Measurements from ENCODE around the gene ADRA2A.

Gene ADRA2A

GRCh38 chr10:111084366-111085255 is 7.8 kb downstream of the ADRA2A start:
- no peak for DNase-seq

- DNase-seq: no peak
Measured at GRCh38 chr10:111085690-111086353, 9.0 kb downstream of the ADRA2A start.

GRCh38 chr10:111086574-111086973 is 9.7 kb downstream of the ADRA2A start:
- no peak for DNase-seq

GRCh38 chr10:111087331-111087756 is 10.5 kb downstream of the ADRA2A start:
- DNase-seq: no peak

GRCh38 chr10:111087968-111088505 is 11.2 kb downstream of the ADRA2A start:
- no peak for DNase-seq

GRCh38 chr10:111089293-111089692 is 12.5 kb downstream of the ADRA2A start:
- no peak for DNase-seq

- no peak for DNase-seq
Measured at GRCh38 chr10:111091833-111092232, 15.0 kb downstream of the ADRA2A start.

GRCh38 chr10:111093741-111094380 is 17.0 kb downstream of the ADRA2A start:
- DNase-seq: no peak

- DNase-seq: no peak
Measured at GRCh38 chr10:111098679-111099437, 22.0 kb downstream of the ADRA2A start.

- no peak for DNase-seq
Measured at GRCh38 chr10:111100198-111100597, 23.4 kb downstream of the ADRA2A start.

GRCh38 chr10:111101796-111102195 is 25.0 kb downstream of the ADRA2A start:
- DNase-seq: no peak

- no peak for DNase-seq
Measured at GRCh38 chr10:111102359-111102837, 25.6 kb downstream of the ADRA2A start.

GRCh38 chr10:111103196-111103840 is 26.5 kb downstream of the ADRA2A start:
- no peak for DNase-seq

- no peak for DNase-seq
Measured at GRCh38 chr10:111104811-111105210, 28.0 kb downstream of the ADRA2A start.

- no peak for DNase-seq
Measured at GRCh38 chr10:111106081-111106480, 29.3 kb downstream of the ADRA2A start.

- DNase-seq: no peak
Measured at GRCh38 chr10:111107023-111107422, 30.2 kb downstream of the ADRA2A start.

- no peak for DNase-seq
Measured at GRCh38 chr10:111107846-111108245, 31.0 kb downstream of the ADRA2A start.

- DNase-seq: no peak
Measured at GRCh38 chr10:111108441-111108840, 31.6 kb downstream of the ADRA2A start.

GRCh38 chr10:111109501-111110242 is 32.8 kb downstream of the ADRA2A start:
- DNase-seq: no peak

GRCh38 chr10:111110771-111111170 is 33.9 kb downstream of the ADRA2A start:
- no peak for DNase-seq

- no peak for DNase-seq
Measured at GRCh38 chr10:111112333-111112732, 35.5 kb downstream of the ADRA2A start.

All from amniotic stem cell (primary cell).